ENCODE measurements around the gene SRP14.
"Not testable (repeated sequence)": the region's sequence is repeated elsewhere in the genome, so short reads cannot be mapped to it uniquely, and the experiment has no call there.

SRP14 gene

DNA sequence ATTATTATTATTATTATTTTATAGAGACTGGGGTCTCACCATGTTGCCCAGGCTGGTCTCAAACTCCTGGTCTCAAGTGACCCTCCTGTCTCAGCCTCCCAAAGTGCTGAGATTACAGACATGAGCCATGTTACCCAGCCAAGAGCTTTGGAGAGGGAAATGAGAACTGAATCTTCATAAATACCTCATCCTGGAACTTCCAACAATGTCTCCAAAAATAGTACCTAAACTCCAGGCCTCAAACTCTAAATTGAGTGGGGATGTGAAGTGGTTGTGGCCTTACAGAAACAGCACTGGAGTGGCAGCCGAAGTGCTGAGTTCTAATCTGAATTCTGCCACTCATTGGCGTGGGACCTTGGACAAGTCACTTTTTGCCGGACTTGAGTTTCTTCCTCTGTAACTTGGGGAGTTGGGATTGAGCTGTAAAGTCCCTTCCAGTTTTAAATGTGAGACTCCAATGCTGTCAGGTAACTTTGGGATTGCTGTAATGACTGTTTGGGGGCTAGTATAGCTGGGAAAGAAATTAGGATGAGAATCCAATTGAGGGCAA, 10.0 kb upstream of the SRP14 start:
- DNase-seq = no peak

DNA sequence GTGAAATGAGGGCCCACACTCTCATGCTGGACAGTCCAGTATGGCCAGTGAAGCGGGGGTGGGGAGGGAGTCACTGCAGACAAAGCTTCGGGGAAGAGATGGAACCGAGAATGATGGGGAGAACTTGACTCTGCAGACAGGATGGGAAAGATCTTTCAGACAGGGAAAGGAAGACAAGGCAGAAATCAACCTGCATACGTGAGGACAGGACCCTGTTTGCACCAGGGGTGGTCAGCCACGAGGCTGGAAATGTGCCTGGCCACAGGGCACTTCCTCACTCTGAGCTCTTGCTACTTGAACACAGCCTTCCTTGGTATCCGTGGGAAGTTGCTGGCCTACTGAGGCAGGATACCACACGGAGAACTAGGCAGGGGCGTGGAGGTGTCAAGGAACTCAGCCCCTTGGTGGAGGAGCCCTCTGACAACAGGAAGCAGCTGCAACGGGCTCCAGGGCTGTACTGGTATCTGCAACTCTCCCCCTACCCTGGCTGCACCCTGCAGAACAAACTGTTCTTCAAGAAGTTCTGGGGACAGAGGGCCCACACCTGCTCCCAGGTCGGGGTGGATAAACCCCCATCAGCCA, 9.3 kb upstream of the SRP14 start:
- DNase-seq = peak; percentile 46

GRCh38 chr15:40047415-40048210, 8.6 kb upstream of the SRP14 start:
- no peak for DNase-seq

- DNase-seq = no peak
Observed at GRCh38 chr15:40046721-40047414, 7.9 kb upstream of the SRP14 start.

- no peak for DNase-seq
Observed at GRCh38 chr15:40045572-40046217, 6.7 kb upstream of the SRP14 start.

- DNase-seq = peak; percentile 71
Observed at GRCh38 chr15:40044717-40045571, 6.0 kb upstream of the SRP14 start.

DNA sequence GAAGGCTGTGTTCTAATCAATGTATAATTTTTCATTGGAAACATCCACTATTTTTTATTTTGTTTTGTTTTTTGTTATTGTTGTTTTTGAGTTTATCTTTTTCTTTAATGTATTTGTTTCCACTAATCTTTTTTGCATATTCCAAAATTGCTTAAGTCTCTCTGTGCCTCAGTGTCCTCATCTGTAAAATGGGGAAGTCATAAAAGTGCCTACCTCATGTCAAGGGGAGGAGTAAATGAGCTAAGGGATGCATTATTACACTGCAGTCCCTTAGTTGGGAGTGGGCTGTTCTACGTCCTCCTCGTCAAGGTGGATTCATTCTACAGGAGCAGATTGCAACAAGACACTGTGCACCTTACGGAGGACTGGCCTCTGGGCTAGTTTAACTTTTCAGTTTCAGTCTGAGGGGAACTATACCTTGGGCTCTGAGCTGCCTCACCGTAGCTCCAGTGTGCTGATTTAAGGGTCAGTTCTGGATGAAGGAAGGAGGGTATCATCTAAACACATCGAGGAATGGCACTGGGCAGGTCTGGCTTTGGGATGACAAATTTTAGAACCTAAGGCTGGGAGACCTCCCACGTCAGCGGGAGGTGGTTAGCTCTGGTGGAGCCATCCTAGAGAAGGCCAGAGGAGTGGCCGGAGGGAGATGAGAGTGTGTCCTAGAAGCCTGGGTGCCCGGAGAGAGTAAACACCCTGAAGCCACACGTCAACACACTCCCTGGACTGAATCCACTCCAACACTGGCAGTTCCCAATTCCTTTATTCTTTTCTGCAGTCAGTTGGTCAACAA, 5.1 kb upstream of the SRP14 start:
- no peak for DNase-seq

DNA sequence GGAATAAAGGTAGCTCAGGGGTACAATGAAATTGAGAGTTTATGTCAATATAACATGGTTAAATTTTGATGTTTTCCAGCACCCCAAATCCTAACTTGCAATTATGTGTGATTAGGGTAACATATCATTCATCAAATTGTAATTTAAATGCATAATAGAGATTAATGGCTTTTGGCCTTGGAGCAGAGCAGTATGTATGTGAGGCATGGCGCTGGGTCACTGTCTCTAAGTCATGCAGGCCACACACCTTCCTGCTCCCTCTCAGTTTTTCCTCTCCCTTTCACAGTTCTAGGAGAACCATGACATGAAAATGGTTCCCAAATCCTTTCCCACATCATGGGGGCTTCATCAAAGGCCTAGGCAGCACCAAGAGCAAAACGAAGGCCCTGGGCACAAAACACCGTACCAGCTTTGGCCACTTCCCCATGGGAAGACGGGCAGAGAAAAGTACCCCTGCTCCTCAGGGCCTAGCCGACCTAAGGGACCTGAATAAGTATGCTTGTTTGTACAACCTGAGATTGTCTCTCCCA, 3.9 kb upstream of the SRP14 start:
- no peak for DNase-seq

- DNase-seq = no peak
Observed at GRCh38 chr15:40040770-40041169, 1.8 kb upstream of the SRP14 start.

GRCh38 chr15:40040293-40040635, 1.3 kb upstream of the SRP14 start:
- no peak for DNase-seq

DNA sequence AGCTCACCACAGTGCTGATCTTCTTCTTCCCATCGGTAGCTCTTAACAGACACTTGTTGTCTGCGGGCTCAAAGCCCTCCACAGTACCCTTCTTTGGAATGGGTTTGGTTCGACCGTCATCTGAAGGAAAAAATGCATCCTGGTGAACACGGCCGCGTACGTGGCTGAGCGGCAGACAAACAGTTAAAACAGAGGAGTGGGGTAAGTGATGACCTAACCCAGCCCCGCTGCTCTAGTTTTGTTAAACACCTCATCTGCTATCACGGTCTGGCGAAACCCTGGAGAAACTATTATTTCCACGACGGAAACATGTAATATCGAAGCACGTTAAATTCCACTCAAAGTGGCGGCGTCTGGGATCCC, 725 bp downstream of the SRP14 start:
- DNase-seq = no peak

- no peak for DNase-seq
Observed at GRCh38 chr15:40037721-40038120, 1.3 kb downstream of the SRP14 start.

GRCh38 chr15:40035182-40035581, 3.8 kb downstream of the SRP14 start:
- not testable (repeated sequence) for DNase-seq

DNA sequence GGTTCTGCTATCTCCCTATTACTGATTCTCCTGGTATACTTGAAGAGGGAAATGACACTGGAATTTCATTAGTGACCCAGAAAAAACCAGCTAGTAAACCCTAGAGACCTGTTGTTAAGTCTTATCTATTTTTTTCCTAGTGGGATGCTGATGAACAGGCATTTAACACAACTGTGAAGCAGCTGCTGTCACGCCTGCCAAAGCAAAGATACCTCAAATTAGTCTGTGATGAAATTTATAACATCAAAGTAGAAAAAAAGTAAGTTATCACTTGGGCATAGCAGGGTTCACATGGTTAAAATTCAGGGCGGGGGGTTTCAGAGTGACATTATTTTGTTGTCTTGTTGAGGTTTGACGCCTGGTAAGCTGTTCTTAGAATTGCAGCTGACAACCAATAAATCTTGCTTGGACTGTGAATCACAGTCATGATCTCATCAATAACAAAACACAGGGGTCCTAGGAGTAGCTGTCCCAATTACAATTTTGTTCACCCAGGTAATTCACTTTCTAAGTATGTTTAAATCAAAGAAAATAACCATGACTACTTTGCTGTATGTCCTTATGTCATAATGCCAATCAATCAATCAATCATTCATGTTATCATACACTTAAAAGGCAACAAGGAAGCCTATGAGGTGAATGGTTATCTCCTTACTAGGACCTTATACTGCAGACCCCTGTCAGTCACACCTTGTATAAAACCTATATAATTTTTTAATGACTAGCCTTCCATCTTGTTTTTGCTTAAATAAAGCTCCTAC, 4.6 kb downstream of the SRP14 start:
- DNase-seq = no peak

- no peak for DNase-seq
Observed at GRCh38 chr15:40032125-40032839, 6.7 kb downstream of the SRP14 start.

DNA sequence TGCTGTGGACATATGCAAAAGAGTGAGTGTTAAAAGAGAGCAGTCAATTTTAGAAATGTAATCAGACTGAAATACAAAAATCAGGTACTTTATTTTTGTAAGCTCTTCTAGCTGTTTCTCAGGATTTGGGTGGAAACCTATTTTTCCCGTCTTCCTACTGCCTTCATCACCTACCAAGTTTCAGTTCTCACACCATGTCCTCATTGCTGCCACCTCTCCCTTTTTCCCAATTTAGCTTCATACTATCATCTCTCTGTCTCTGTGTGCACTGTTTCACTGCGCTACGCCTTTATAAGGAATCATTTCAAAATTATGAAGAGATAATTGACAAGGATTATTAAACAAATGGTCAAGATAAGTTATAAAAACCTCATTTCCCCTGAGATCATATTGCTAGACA, 7.7 kb downstream of the SRP14 start:
- no peak for DNase-seq

DNA sequence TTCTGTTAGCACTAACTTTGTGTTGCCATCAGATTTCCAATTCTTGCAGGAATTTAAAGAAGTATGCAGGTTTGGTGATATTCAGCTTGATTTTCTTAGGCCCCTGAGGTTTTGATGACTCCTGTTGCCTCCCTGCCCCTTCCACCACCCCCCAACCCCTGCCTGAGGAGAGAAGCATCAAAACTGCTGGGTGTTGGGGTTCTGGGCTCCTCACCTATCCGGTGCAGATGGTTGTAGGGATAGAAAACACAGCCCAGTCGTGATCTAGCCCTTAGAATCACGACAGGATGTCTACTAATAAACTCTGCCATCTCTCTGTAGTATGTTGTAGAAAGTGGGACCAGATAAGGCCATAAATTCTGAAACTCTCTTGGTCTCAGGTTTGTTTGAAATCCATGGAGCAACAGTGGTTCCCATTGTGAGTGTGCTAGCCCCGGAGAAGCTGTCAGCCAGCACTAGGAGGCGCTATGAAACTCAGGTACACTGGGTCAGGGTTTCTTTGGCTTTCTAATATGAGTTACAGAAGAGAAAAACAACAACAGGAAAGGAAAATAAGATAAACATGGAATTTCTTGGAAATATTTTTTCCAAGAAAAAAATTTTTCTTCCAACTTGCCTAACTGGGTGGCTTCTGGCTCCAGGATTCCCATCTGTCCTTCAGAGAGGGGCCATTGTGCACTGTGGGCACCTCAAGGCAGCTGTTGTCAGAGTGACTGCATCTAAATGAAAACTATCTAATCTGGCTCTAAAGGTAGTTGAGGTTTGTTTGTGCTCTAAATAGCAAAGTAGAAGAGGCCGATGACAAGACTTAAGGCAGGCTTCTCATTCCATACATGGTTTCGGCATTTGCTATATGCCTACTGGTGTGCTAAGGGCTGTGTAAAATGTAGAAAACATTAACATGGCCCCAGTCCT, 8.7 kb downstream of the SRP14 start:
- no peak for DNase-seq

DNA sequence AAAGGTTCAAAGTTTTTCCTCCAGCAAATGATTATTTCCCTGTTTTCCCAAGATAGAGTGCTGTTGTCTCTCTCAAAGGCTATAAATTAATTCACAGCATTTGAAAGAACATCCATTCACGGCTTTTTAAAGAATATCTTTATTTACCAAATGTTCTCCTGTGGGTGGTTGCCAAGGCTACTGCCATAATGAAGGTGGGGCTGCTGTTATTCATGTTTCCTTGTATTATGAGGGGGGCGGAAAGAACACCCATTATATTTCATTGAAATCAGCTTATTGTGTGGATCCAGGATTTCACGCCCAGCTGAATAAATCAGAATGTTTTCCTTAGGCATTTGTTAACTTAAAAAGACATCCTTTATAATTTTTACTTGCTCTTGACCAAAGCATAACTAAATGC, 10.1 kb downstream of the SRP14 start:
- DNase-seq = no peak

DNA sequence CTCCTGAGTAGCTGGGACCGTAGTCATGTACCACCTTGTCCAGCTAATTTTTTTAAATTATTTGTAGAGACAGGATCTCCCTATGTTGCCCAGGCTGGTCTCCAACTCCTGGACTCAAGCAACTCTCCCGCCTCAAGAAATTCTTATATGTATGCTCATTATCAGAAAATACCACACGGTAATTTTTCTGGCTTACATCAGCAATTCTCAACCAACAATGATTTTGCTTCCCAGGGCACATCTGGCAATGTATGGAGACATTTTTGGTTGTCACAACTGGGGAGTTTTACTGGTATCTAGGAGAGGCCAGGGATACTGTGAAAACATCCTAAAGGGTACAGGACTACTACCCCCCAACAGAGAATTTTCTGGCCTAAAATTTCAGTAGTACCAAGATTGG, 10.8 kb downstream of the SRP14 start:
- no peak for DNase-seq

Data from GDM1 (cell line).